Loucy (cell line): ENCODE data around the gene PEAR1.

Experiments used
- H2AFZ ChIP-seq: fragments of 200-600 bp; sonication (generic); 2 replicates; pipeline ENCODE4 v1.6.0; 2016; ENCODE audit warnings: antibody characterized with exemption, mild to moderate bottlenecking, low read length, moderate library complexity
- H3F3A ChIP-seq: fragments of 200-600 bp; 2 replicates; pipeline ENCODE4 v1.6.0; 2016; ENCODE audit warnings: antibody characterized with exemption, low read depth, mild to moderate bottlenecking
- H3K27me3 ChIP-seq: fragments of 200-600 bp; sonication (generic); 2 replicates; pipeline ENCODE4 v1.6.1; 2014; ENCODE audit warnings: low read length, mild to moderate bottlenecking; ENCODE audit not compliant: insufficient read depth, poor library complexity, severe bottlenecking
- H3K36me3 ChIP-seq: fragments of 200-600 bp; sonication (generic); 2 replicates; pipeline ENCODE4 v1.6.1; 2016; ENCODE audit warnings: low read length; ENCODE audit not compliant: insufficient read depth
- H3K4me1 ChIP-seq: fragments of 200-600 bp; sonication (generic); 2 replicates; pipeline ENCODE4 v1.5.1; 2014; ENCODE audit warnings: low read length, mild to moderate bottlenecking; ENCODE audit not compliant: insufficient read depth, poor library complexity, severe bottlenecking
- H3K4me2 ChIP-seq: fragments of 200-600 bp; sonication (generic); 2 replicates; pipeline ENCODE4 v1.6.0; 2014; ENCODE audit warnings: antibody characterized with exemption, low read length, low read depth, mild to moderate bottlenecking; ENCODE audit not compliant: poor library complexity, severe bottlenecking
- H3K4me3 ChIP-seq: fragments of 200-600 bp; sonication (generic); 2 replicates; pipeline ENCODE4 v1.5.1; 2014; ENCODE audit warnings: low read length, mild to moderate bottlenecking, mixed read lengths; ENCODE audit not compliant: poor library complexity, severe bottlenecking
- H3K79me2 ChIP-seq: fragments of 200-600 bp; sonication (generic); 2 replicates; pipeline ENCODE4 v1.6.1; 2014; ENCODE audit warnings: low read length; ENCODE audit not compliant: insufficient read depth
- H3K9ac ChIP-seq: fragments of 200-600 bp; sonication (generic); 2 replicates; pipeline ENCODE4 v1.6.0; 2014; ENCODE audit warnings: mild to moderate bottlenecking, low read depth, low read length, moderate library complexity; ENCODE audit not compliant: poor library complexity, severe bottlenecking
- H3K9me2 ChIP-seq: fragments of 200-600 bp; sonication (generic); replicated peaks from 2 replicates; pipeline ENCODE4 v1.6.1; 2016; ENCODE audit warnings: low read depth, low read length, mixed read lengths
- H3K9me3 ChIP-seq: fragments of 200-600 bp; sonication (generic); 2 replicates; pipeline ENCODE4 v1.6.1; 2014; ENCODE audit warnings: mild to moderate bottlenecking, antibody characterized with exemption, low read length, low read depth; ENCODE audit not compliant: insufficient read depth
- H4K20me1 ChIP-seq: fragments of 200-600 bp; sonication (generic); 2 replicates; pipeline ENCODE4 v1.6.0; 2014; ENCODE audit warnings: antibody characterized with exemption, low read length, mild to moderate bottlenecking; ENCODE audit not compliant: insufficient read depth, poor library complexity, severe bottlenecking
- EZH2phosphoT487 ChIP-seq: fragments of 200-600 bp; IDR thresholded peaks from 2 replicates; pipeline ENCODE4 v1.6.1; 2018; ENCODE audit warnings: antibody characterized with exemption, mild to moderate bottlenecking, moderate library complexity, borderline replicate concordance
- TF ChIP-seq, protein P1 (sequence below): fragments of 200-600 bp; sonication (generic); conservative IDR thresholded peaks from 2 replicates; pipeline ENCODE4 v1.5.1; 2014; ENCODE audit warnings: mild to moderate bottlenecking, antibody characterized with exemption, low read length

Gene PEAR1

DNA sequence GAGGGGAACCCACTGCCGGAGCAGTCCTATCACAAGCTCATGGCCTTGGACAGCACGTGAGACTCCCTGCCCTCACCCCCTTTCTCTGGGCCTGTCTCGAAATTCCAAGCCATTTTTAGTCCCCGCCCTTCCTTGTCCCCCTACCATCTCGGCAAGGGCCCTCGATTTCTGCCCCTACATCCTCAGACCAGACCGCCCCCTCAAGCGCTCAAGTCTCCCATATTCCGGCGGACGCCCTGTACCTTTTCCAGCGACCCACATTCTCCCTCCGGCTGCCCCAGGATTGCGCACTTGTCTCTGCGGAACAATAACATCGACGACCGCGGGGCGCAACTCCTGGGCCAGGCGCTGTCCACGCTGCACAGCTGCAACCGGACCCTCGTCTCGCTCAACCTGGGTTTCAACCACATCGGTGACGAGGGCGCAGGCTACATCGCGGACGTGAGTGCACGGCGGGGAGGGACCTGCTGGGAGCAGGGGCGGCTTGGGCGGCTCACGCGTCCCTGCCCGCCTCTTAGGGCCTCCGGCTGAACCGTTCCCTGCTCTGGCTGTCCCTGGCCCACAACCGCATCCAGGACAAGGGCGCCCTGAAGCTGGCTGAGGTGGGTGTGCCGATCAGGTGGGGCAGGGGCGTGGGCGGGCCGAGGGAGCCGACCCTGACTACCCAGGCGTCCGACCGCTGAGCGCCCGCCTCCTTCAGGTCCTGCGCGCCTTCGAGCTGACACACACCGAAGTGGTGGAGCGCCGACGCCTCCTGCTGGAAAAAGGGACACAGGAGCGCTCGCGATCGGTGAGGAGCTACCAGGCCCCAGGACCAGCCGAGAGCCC lies 33.9 kb downstream of the PEAR1 start:
- Histone ChIP-seq H3K79me2 (no peaks in the 10 kb centered on the region), H3K27me3 (peaks cover 18% of the 10 kb centered on the region), H3K9me2 (no peaks in the 10 kb centered on the region), H4K20me1 (no peaks in the 10 kb centered on the region), H3F3A (no peaks in the 10 kb centered on the region), H3K9me3 (no peaks in the 10 kb centered on the region), H3K36me3 (no peaks in the 10 kb centered on the region), H2AFZ (no peak overlapping the region), H3K9ac (no peak overlapping the region), H3K4me1 (peaks cover 9% of the 10 kb centered on the region), H3K4me2 (no peak overlapping the region), H3K4me3 (no peak overlapping the region)
- no peak for TF ChIP-seq EZH2phosphoT487
- TF ChIP-seq, protein P1, sequence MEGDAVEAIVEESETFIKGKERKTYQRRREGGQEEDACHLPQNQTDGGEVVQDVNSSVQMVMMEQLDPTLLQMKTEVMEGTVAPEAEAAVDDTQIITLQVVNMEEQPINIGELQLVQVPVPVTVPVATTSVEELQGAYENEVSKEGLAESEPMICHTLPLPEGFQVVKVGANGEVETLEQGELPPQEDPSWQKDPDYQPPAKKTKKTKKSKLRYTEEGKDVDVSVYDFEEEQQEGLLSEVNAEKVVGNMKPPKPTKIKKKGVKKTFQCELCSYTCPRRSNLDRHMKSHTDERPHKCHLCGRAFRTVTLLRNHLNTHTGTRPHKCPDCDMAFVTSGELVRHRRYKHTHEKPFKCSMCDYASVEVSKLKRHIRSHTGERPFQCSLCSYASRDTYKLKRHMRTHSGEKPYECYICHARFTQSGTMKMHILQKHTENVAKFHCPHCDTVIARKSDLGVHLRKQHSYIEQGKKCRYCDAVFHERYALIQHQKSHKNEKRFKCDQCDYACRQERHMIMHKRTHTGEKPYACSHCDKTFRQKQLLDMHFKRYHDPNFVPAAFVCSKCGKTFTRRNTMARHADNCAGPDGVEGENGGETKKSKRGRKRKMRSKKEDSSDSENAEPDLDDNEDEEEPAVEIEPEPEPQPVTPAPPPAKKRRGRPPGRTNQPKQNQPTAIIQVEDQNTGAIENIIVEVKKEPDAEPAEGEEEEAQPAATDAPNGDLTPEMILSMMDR = peak; percentile 65

DNA sequence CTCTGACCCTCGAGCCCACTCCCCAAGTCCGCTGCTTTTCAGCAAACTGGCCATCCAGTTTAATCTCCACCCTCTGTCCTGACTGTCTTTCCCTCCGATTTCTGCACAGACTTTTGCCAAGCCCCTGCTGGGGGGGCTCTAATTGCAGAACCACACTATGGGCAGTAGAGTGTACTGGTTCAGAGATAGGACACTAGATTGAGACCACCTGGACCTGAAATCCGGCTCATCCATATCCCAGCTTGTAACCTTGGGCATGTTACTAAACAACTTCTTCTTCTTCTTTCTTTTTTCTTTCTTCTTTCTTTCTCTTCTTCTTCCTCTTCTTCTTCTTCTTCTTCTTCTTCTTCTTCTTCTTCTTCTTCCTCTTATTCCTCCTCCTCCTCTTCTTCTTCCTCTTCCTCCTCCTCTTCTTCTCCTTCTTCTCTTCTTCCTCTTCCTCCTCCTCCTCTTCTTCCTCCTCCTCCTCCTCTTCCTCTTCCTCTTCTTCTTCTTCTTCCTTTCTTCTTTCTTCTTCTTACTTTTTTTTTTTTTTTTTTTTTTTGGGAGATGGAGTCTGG lies 34.6 kb downstream of the PEAR1 start:
- Histone ChIP-seq H3K4me2 (no peak overlapping the region), H3K4me3 (no peak overlapping the region), H3K27me3 (peaks cover 11% of the 10 kb centered on the region)

DNA sequence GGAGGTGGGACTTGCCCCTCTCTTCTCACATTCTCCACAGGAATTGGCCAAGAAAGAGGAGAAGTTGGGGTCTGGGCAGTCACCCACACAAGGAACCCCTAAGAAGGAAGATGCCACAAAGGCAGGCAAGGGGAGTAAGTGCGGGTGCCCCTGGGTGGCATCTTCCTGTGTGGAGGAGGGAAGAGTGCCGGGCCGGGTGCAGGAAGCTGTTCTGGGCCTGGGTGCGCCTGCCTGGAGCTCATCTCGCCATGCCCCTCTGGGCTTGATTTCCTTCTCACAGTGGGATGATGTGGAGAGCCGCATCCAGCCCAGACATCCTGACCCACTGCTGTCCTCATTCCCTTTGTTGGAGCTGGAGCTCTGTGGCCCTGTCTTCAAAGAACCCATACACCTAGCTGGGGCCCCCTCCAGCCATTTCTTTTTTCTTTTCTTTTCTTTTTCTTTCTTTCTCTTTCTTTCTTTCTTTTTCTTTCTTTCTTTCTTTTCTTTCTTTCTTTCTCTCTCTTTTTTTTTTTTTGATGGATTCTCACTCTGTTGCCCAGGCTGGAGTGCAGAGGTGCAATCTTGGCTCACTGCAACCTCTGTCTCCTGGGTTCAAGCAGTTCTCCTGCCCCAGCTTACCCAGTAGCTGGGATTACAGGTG lies 36.2 kb downstream of the PEAR1 start:
- Histone ChIP-seq H3K36me3 (no peaks in the 10 kb centered on the region), H3K27me3 (peaks cover 4% of the 10 kb centered on the region), H3K4me3 (no peak overlapping the region), H2AFZ (no peak overlapping the region), H3F3A (no peaks in the 10 kb centered on the region), H3K4me2 (no peak overlapping the region), H3K9me3 (no peaks in the 10 kb centered on the region), H4K20me1 (no peaks in the 10 kb centered on the region), H3K9ac (no peak overlapping the region), H3K9me2 (no peaks in the 10 kb centered on the region), H3K4me1 (peaks cover 9% of the 10 kb centered on the region), H3K79me2 (no peaks in the 10 kb centered on the region)
- TF ChIP-seq, protein P1 = no peak
- no peak for TF ChIP-seq EZH2phosphoT487

More for the DNA sequence above, 34.6 kb downstream of the PEAR1 start:
- Histone ChIP-seq H3K9ac (no peak overlapping the region), H3K4me1 (peaks cover 9% of the 10 kb centered on the region), H2AFZ (peak overlapping the region; percentile 28; the same call in 1 of the 2 replicates), H3K9me3 (no peaks in the 10 kb centered on the region), H3F3A (no peaks in the 10 kb centered on the region), H3K9me2 (no peaks in the 10 kb centered on the region), H3K36me3 (no peaks in the 10 kb centered on the region), H4K20me1 (no peaks in the 10 kb centered on the region), H3K79me2 (no peaks in the 10 kb centered on the region)
- no peak for TF ChIP-seq EZH2phosphoT487
- TF ChIP-seq, protein P1 = peak; percentile 32
